ENCODE data around the gene NOS1.
"Not testable (repeated sequence)": the region's sequence is repeated elsewhere in the genome, so short reads cannot be mapped to it uniquely, and the experiment has no call there.

Gene NOS1

DNA sequence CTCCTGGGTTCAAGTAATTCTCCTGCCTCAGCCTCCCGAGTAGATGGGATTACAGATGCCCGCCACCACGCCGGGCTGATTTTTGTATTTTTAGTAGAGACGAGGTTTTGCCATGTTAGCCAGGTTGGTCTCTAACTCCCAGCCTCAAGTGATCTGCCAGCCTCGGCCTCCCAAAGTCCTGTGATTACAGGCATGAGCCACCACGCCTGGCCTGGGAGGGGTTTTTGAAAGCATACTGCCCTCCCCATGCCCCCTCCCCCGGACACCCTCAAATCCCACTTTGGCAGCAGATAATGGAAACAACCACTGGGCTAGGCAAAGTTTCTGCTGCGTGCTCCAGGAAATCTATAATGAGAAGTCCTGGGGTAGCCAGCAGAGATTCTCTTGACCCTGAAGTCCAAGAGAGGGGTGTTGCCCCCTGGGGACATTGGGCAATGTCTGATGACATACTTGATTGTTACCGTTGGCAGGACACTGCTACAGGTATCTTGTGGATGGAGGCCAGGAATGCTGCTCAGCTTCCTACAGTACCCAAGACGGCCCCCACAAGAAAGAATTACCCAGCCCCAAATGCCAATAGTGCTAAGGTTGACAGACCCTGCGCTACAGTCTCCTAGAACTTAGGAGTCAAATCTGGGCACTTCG, 152.5 kb downstream of the NOS1 start:
- no peak for DNase-seq (ENCODE audit: low read depth)

- no peak for DNase-seq (ENCODE audit: low read depth)
Observed at GRCh38 chr12:117208206-117208605, 153.2 kb downstream of the NOS1 start.

DNA sequence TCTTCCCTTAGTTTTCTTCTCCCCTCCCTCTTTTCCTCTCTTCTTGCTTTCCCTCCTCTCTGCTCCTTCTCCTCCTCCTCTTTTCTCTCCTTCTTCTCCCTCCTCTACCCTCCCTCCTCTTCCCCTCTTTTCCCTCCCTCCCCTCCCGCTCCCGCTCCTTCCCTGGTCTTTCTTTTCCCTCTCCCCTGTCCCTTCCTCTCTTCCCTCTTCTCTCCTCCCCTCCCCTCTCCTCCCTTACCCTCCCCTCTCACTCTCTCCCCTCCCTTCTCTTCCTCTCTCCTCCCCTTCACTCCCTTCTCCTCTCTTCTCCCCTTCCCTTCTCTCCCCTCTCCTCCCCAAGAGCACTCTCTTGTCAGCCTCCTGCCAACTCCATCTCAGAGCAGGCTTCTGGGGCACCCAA, 153.8 kb downstream of the NOS1 start:
- DNase-seq (ENCODE audit: low read depth), result no peak

GRCh38 chr12:117202556-117202955, 158.9 kb downstream of the NOS1 start:
- DNase-seq (ENCODE audit: low read depth), result no peak

- DNase-seq (ENCODE audit: low read depth), result no peak
Observed at GRCh38 chr12:117202033-117202432, 159.4 kb downstream of the NOS1 start.

DNA sequence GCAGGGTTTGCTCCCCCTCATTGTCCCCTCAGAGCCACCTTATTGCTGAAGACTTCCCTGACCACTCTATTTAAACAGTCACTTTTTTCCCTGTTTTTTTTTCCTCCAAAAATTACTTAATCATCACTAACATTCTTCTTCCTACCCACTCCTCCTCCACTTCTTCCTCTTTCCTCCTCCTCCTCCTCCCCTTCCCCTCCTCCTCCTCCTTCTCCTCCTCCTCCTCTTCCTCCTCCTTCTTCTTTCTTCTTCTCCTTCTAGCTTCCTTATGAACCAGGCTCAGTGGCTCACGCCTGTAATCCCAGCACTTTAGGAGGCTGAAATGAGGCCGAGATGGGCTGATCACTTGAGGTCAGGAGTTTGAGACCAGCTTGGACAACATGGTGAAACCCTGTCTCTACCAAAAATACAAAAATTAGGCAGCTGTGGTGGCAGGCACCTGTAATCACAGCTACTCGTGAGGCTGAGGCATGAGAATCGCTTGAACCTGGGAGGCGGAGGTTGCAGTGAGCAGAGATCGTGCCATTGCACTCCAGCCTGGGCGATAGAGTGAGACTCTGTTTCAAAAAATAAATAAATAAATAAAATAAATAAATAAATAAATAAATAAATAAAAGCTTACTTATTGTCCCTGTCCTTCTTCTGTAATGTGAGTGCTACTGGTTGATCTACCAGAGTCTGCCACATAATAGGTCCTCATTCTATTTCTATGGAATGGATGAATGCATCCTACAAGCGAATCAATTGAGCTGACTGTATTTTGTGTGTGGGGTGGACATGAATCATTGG, 161.3 kb downstream of the NOS1 start:
- DNase-seq (ENCODE audit: low read depth), result not testable (repeated sequence)

- DNase-seq (ENCODE audit: low read depth), result not testable (repeated sequence)
Observed at GRCh38 chr12:117196334-117196733, 165.1 kb downstream of the NOS1 start.

GRCh38 chr12:117195027-117195426, 166.4 kb downstream of the NOS1 start:
- not testable (repeated sequence) for DNase-seq (ENCODE audit: low read depth)

- no peak for DNase-seq (ENCODE audit: low read depth)
Observed at GRCh38 chr12:117193903-117194302, 167.5 kb downstream of the NOS1 start.

DNA sequence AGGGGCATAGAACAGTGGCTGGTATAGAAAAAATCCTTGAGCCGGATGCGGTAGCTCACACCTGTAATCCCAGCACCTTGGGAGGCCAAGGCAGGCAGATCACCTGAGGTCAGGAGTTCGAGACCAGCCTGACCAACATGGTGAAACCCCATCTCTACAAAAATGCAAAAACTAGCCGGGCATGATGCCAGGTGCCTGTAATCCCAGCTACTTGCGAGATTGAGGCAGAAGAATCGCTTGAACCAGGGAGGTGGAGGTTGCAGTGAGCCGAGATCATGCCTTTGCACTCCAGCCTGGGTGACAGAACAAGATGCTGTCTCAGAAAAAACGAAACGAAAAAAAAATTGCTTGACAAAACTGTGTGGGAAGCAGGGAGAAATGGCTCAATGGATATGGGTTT, 168.8 kb downstream of the NOS1 start:
- DNase-seq (ENCODE audit: low read depth), result not testable (repeated sequence)

- no peak for DNase-seq (ENCODE audit: low read depth)
Observed at GRCh38 chr12:117192057-117192456, 169.4 kb downstream of the NOS1 start.

GRCh38 chr12:117190210-117190781, 171.1 kb downstream of the NOS1 start, which contains the start of gene FBXO21:
Gene FBXO21, minus strand, starts transcription at chr12:117190470. Its CDS starts 14 bp downstream, at chr12:117190456.
- DNase-seq (ENCODE audit: low read depth), result peak; percentile 88

GRCh38 chr12:117189725-117190209, 171.7 kb downstream of the NOS1 start:
- peak; percentile 71 for DNase-seq (ENCODE audit: low read depth)

DNA sequence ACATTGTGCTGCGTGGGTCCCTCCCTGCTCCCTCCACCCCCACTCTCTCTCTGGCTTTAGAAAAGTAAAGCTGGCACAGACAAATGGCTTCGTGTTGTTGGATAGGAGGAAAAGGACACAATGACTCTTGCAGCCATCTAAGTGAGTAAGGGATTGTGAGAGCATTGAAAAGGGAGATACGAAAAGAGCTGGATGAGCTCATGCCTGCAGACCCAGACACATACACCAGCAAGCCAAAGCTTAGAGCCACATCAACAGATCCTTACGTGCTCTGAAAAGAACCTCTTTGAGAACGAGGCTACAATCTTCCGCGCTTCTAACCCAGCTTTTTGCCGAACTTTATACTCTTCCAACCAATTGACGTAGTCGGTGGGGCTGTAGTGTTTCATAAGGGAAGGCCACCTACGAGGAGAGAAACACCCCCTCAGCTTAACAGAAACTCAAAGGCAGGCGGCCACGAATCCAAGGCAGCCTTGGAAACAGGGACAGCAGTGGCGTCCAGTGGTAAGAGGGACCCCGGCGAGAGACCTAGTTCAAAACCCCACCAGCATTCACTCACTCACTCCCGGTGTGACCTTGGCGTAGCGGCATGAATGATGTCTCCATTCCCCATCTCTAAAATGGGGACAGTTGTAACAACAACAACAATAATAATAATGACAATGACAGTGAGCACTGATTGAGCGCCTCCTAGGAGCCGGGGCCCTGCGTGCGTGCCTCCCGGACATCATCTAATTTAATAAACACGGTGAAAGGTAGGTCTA, 172.3 kb downstream of the NOS1 start:
- DNase-seq (ENCODE audit: low read depth), result peak; percentile 46

- DNase-seq (ENCODE audit: low read depth), result no peak
Observed at GRCh38 chr12:117188121-117188665, 173.2 kb downstream of the NOS1 start.

GRCh38 chr12:117187421-117187820, 174.0 kb downstream of the NOS1 start:
- no peak for DNase-seq (ENCODE audit: low read depth)

DNA sequence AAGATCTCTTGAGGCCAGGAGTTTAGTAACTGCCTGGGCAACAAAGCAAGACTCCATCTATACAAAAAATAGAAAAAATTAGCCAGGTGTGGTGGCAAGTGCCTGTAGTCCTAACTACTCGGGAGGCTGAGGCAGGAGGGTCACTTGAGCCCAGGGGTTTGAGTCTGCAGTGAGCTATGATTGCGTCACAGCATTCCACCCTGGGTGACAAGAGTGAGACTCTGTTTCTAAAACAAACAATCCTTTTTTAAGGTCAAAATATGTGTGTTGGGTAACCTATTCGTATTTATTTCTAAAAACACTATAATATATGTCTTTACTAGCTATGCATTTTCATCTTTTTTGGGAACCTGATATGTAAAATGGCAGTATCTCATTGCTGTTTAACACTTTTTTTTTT, 178.6 kb downstream of the NOS1 start:
- DNase-seq (ENCODE audit: low read depth), result no peak

DNA sequence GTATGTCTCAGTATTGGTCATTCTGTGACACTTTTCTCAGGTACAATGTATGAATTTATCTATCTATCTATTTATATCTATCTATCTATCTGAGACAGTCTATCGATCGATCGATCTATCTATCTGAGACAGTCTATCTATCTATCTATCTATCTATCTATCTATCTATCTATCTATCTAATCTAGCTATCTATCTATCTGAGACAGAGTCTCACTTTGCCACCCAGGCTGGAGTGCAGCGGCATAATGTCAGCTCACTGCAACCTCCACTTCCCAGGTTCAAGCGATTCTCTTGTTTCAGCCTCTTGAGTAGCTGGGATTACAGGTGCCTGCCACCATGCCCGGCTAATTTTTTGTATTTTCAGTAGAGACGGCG, 180.0 kb downstream of the NOS1 start:
- not testable (repeated sequence) for DNase-seq (ENCODE audit: low read depth)

DNA sequence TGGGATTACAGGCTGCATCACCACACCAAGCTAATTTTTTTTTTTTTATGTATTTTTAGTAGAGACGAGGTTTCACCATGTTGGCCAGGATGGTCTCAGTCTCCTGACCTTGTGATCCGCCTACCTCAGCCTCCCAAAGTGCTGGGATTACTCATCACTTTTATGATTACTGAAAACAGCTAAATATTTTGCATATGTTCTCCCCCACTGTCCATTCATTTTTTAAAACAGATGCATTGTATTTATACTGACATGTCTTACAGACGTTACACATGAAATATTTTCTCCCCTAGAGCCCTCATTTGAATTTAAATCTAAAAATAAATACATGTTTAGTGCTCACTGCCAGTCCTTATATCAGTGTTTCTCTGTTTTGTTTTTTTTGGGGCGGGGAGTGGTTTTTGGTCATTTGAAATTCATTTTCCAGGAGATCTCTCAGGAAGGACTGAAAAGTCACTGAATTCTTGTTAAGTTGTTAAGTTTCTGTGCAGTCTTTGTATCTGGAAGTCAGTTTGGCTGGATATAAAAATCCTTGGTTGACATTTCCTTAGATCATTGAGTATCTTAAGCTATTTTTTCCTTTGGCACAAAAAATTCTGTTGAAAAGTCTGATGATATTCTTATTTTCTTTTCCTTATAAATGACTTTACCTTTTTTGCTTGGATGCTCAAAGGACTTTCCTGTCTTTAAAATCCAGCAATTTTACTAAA, 180.5 kb downstream of the NOS1 start:
- no peak for DNase-seq (ENCODE audit: low read depth)

GRCh38 chr12:117178745-117179144, 182.7 kb downstream of the NOS1 start:
- no peak for DNase-seq (ENCODE audit: low read depth)

GRCh38 chr12:117178301-117178700, 183.1 kb downstream of the NOS1 start:
- DNase-seq (ENCODE audit: low read depth), result no peak
